Hepatocyte (in vitro differentiated cells): ENCODE measurements around the gene IFNE. TPM values are rescaled to one million over a fixed set of nuclear protein-coding genes. Genes with fewer than 3 reads are reported as not detected.

Source experiments
- DNase-seq: peaks from one replicate; pipeline ENCODE4 v3.0.0-alpha.2; 2016; ENCODE audit warnings: low spot score
- H2AFZ ChIP-seq: fragments of 200-600 bp; sonication (generic); 2 replicates; pipeline ENCODE4 v1.6.0; 2016; ENCODE audit warnings: antibody characterized with exemption, mild to moderate bottlenecking
- H3K27ac ChIP-seq: fragments of 200-600 bp; sonication (generic); 2 replicates; pipeline ENCODE4 v1.5.1; 2016; ENCODE audit warnings: mild to moderate bottlenecking
- H3K27me3 ChIP-seq: fragments of 200-600 bp; sonication (generic); 2 replicates; pipeline ENCODE4 v1.6.1; 2016
- H3K36me3 ChIP-seq: fragments of 200-600 bp; sonication (generic); replicated peaks from 2 replicates; pipeline ENCODE4 v1.5.1; 2016; ENCODE audit warnings: low read depth; ENCODE audit not compliant: insufficient read depth
- H3K4me1 ChIP-seq: fragments of 200-600 bp; sonication (generic); 2 replicates; pipeline ENCODE4 v1.5.1; 2016; ENCODE audit warnings: mild to moderate bottlenecking, moderate library complexity; ENCODE audit not compliant: insufficient read depth
- H3K4me2 ChIP-seq: fragments of 200-600 bp; sonication (generic); 2 replicates; pipeline ENCODE4 v1.6.0; 2016
- H3K4me3 ChIP-seq: fragments of 200-600 bp; sonication (generic); 2 replicates; pipeline ENCODE4 v1.5.1; 2016; ENCODE audit warnings: mild to moderate bottlenecking
- H3K79me2 ChIP-seq: fragments of 200-600 bp; sonication (generic); 2 replicates; pipeline ENCODE4 v1.6.0; 2017; ENCODE audit warnings: mild to moderate bottlenecking
- H3K9me2 ChIP-seq: fragments of 200-600 bp; sonication (generic); replicated peaks from 2 replicates; pipeline ENCODE4 v1.6.0; 2017; ENCODE audit warnings: mild to moderate bottlenecking; ENCODE audit not compliant: insufficient read depth
- H3K9me3 ChIP-seq: fragments of 200-600 bp; sonication (generic); 2 replicates; pipeline ENCODE4 v1.5.1; 2016; ENCODE audit warnings: low read depth, mild to moderate bottlenecking
- H4K20me1 ChIP-seq: fragments of 200-600 bp; sonication (generic); 2 replicates; pipeline ENCODE4 v1.6.0; 2016; ENCODE audit warnings: mild to moderate bottlenecking; ENCODE audit not compliant: insufficient read depth, poor library complexity, severe bottlenecking
- EZH2 ChIP-seq: fragments of 200-600 bp; sonication (generic); IDR thresholded peaks from 2 replicates; pipeline ENCODE4 v1.6.1; 2016; ENCODE audit warnings: antibody characterized with exemption, mild to moderate bottlenecking, borderline replicate concordance
- EZH2phosphoT487 ChIP-seq: fragments of 200-600 bp; sonication (generic); IDR thresholded peaks from one replicate; pipeline ENCODE4 v1.6.1; 2018; ENCODE audit warnings: antibody characterized with exemption, mild to moderate bottlenecking, low read depth, moderate library complexity; ENCODE audit not compliant: unreplicated experiment, severe bottlenecking
- WGBS: methylation state at CpG from one replicate; pipeline ENCODE4 v1.1.6; 2016; ENCODE audit warnings: low lambda C conversion rate; ENCODE audit errors: missing lambda C conversion rate; 5-methylcytosine and 5-hydroxymethylcytosine counted together
- polyA plus RNA-seq: library from polyadenylated mRNA; unstranded; fragments of >200 nt; fragmentation: Nextera tagmentation; extraction: Ambion mirVana; gene quantifications from 2 replicates; pipeline ENCODE4 v1.2.1, GENCODE V29; 2016
- total RNA-seq: library from RNA; depleted of rRNA; stranded (reverse); fragments of >200 nt; gene quantifications from 2 replicates; pipeline ENCODE4 v1.2.3, GENCODE V29; 2014
- TF ChIP-seq, protein P1 (sequence below): fragments of 200-600 bp; sonication (generic); IDR thresholded peaks from 2 replicates; pipeline ENCODE4 v1.5.1; 2016; ENCODE audit warnings: antibody characterized with exemption, mild to moderate bottlenecking; ENCODE audit not compliant: poor library complexity

IFNE gene
- total and polyA plus RNA-seq, 2 experiments from 2014 or later, result 0.67 TPM; not detected in 1

DNA sequence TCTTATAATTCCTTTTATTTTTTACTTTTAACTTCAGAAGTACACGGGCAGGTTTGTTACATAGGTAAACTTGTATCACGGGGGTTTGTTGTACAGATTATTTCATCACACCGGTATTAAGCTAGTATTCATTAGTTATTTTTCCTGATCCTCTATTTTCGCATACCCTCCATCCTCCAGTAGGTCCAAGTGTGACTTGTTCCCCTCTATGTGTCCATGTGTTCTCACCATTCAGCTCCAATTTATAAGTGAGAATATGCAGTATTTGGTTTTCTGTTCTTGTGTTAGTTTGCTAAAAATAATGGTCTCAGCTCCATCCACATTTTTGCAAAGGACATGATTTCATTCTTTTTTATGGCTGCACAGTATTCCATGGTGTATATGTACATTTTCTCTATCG, 43.1 kb upstream of the IFNE start:
- Histone ChIP-seq H4K20me1 (no peaks in the 10 kb centered on the region), H2AFZ (no peak overlapping the region), H3K27ac (no peak overlapping the region), H3K79me2 (no peaks in the 10 kb centered on the region), H3K4me3 (no peak overlapping the region), H3K4me2 (no peak overlapping the region), H3K9me2 (no peaks in the 10 kb centered on the region), H3K4me1 (no peaks in the 10 kb centered on the region), H3K36me3 (no peaks in the 10 kb centered on the region), H3K27me3 (no peaks in the 10 kb centered on the region), H3K9me3 (no peaks in the 10 kb centered on the region)
- 97% methylated on average over 5 of the region's 5 CpGs for WGBS
- DNase-seq, result no peak
- TF ChIP-seq, protein P1, sequence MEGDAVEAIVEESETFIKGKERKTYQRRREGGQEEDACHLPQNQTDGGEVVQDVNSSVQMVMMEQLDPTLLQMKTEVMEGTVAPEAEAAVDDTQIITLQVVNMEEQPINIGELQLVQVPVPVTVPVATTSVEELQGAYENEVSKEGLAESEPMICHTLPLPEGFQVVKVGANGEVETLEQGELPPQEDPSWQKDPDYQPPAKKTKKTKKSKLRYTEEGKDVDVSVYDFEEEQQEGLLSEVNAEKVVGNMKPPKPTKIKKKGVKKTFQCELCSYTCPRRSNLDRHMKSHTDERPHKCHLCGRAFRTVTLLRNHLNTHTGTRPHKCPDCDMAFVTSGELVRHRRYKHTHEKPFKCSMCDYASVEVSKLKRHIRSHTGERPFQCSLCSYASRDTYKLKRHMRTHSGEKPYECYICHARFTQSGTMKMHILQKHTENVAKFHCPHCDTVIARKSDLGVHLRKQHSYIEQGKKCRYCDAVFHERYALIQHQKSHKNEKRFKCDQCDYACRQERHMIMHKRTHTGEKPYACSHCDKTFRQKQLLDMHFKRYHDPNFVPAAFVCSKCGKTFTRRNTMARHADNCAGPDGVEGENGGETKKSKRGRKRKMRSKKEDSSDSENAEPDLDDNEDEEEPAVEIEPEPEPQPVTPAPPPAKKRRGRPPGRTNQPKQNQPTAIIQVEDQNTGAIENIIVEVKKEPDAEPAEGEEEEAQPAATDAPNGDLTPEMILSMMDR, result no peak
- TF ChIP-seq EZH2 (no peak), EZH2phosphoT487 (no peak)

DNA sequence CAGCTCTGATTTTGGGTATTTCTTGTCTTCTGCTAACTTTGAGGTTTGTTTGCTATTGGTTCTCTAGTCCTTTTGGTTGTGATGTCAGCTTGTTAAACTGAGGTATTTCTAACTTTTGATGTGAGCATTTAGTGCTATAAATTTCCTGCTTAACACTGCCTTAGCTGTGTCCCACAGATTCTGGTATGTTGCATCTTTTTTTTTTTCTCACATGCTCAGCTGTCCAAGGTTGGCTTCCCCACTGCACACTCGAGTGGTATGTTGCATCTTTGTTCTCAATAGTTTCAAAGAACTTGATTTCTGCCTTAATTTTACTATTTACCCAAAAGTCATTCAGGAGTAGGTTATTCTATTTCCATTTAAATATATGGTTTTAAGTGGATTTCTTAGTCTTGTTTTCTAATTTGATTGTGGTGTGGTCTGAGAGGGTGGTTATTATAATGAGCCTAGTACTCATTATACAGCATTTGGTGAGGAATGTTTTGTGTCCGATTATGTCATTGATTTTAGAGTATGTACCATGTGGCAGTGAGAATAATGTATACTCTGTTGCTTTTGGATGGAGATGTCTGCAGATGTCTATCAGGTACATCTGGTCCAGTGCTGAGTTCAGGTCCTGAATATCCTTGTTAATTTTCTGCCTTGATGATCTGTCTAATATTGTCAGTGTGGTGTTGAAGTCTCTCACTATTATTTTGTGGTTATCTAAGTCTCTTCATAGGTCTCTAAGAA, 42.2 kb upstream of the IFNE start:
- no peak overlapping the region for H3K27ac ChIP-seq
- WGBS, result 88% methylated on average over 2 of the region's 2 CpGs
- no peaks in the 10 kb centered on the region for H3K79me2 ChIP-seq
- no peaks in the 10 kb centered on the region for H3K9me2 ChIP-seq
- H4K20me1 ChIP-seq, result no peaks in the 10 kb centered on the region
- H3K9me3 ChIP-seq, result no peaks in the 10 kb centered on the region
- H2AFZ ChIP-seq, result no peak overlapping the region
- no peak for TF ChIP-seq EZH2
- TF ChIP-seq EZH2phosphoT487, result no peak
- TF ChIP-seq, protein P1, result no peak
- H3K4me1 ChIP-seq, result no peaks in the 10 kb centered on the region
- no peak for DNase-seq
- H3K4me3 ChIP-seq, result no peak overlapping the region
- no peaks in the 10 kb centered on the region for H3K36me3 ChIP-seq
- no peak overlapping the region for H3K4me2 ChIP-seq
- H3K27me3 ChIP-seq, result no peaks in the 10 kb centered on the region

- H3K4me3 ChIP-seq, result no peak overlapping the region
- WGBS, result 80% methylated on average over 2 of the region's 2 CpGs
- H3K4me2 ChIP-seq, result no peak overlapping the region
- no peaks in the 10 kb centered on the region for H4K20me1 ChIP-seq
- H3K36me3 ChIP-seq, result no peaks in the 10 kb centered on the region
- no peak overlapping the region for H2AFZ ChIP-seq
- no peaks in the 10 kb centered on the region for H3K79me2 ChIP-seq
- no peaks in the 10 kb centered on the region for H3K27me3 ChIP-seq
- H3K9me2 ChIP-seq, result no peaks in the 10 kb centered on the region
- DNase-seq, result no peak
- H3K4me1 ChIP-seq, result no peaks in the 10 kb centered on the region
- H3K9me3 ChIP-seq, result no peaks in the 10 kb centered on the region
- no peak overlapping the region for H3K27ac ChIP-seq
- TF ChIP-seq EZH2, result no peak
- TF ChIP-seq, protein P1, result no peak
- no peak for TF ChIP-seq EZH2phosphoT487
Measured at GRCh38 chr9:21523021-21524014, 41.2 kb upstream of the IFNE start.
